K562 (cell line): ENCODE results near the gene FAM187B. TPM values are rescaled to one million over a fixed set of nuclear protein-coding genes. Genes with fewer than 3 reads are reported as not detected.

Source experiments
- CTBP1 ChIP-seq: fragments of 450-650 bp; IDR thresholded peaks from 2 replicates; pipeline ENCODE4 v1.6.1; 2016; ENCODE audit warnings: borderline replicate concordance
- E2F4 ChIP-seq: sonication (generic); formaldehyde crosslinking; IDR thresholded peaks from 2 replicates; pipeline ENCODE4 v1.8.0; 2022; ENCODE audit warnings: mild to moderate bottlenecking, low read depth, missing genetic modification reagents
- ELF1 ChIP-seq: fragments of 200-800 bp; sonication (Bioruptor generic); IDR thresholded peaks from 2 replicates; pipeline ENCODE4 v1.6.1; 2016; ENCODE audit warnings: missing genetic modification characterization, missing compliant biosample characterization
- EP300 ChIP-seq: IDR thresholded peaks from 2 replicates; pipeline ENCODE4 v1.6.1; 2012; ENCODE audit warnings: low read length, improper control_type of control experiment
- FOXJ3 ChIP-seq: sonication (generic); formaldehyde crosslinking; IDR thresholded peaks from 2 replicates; pipeline ENCODE4 v1.4.0; 2020; ENCODE audit warnings: mild to moderate bottlenecking, missing genetic modification reagents
- MAX ChIP-seq: sonication (generic); formaldehyde crosslinking; IDR thresholded peaks from 2 replicates; pipeline ENCODE4 v1.9.0; 2022; ENCODE audit warnings: mild to moderate bottlenecking, missing genetic modification reagents
- MBD1 ChIP-seq: fragments of 250-450 bp; sonication (Bioruptor Pico); IDR thresholded peaks from 2 replicates; pipeline ENCODE4 v1.8.0; 2022; ENCODE audit warnings: inconsistent platforms
- MEIS2 ChIP-seq: fragments of 450-650 bp; IDR thresholded peaks from 2 replicates; pipeline ENCODE4 v1.6.1; 2014; ENCODE audit warnings: mild to moderate bottlenecking; ENCODE audit not compliant: partially characterized antibody
- MNT ChIP-seq, 2 experiments: fragments of 450-650 bp; conservative IDR thresholded peaks; 2 replicates each; pipeline ENCODE4 v1.6.1; 2017; ENCODE audit warnings: mild to moderate bottlenecking in 2 of 2, moderate library complexity in 2 of 2
- NFE2 ChIP-seq: IDR thresholded peaks from 2 replicates; pipeline ENCODE4 v1.6.1; 2014; ENCODE audit warnings: antibody characterized with exemption, low read depth
- NFRKB ChIP-seq: fragments of 450-650 bp; IDR thresholded peaks from 2 replicates; pipeline ENCODE4 v1.6.1; 2016; ENCODE audit warnings: low read depth
- NR1H2 ChIP-seq: sonication (generic); formaldehyde crosslinking; IDR thresholded peaks from 2 replicates; pipeline ENCODE4 v1.4.0; 2020; ENCODE audit warnings: mild to moderate bottlenecking, missing genetic modification reagents
- POLR2B ChIP-seq: fragments of 450-650 bp; IDR thresholded peaks from 2 replicates; pipeline ENCODE4 v1.6.1; 2018; ENCODE audit warnings: low read depth; ENCODE audit not compliant: partially characterized antibody
- PPARD ChIP-seq: fragments of 250-450 bp; sonication (Bioruptor Pico); IDR thresholded peaks from 2 replicates; pipeline ENCODE4 v1.8.0; 2022; ENCODE audit warnings: inconsistent platforms, mild to moderate bottlenecking, moderate library complexity
- PTRF ChIP-seq: fragments of 450-650 bp; IDR thresholded peaks from 2 replicates; pipeline ENCODE4 v1.6.1; 2016; ENCODE audit warnings: mild to moderate bottlenecking, missing genetic modification characterization, missing compliant biosample characterization
- TAF1 ChIP-seq: IDR thresholded peaks from 2 replicates; pipeline ENCODE4 v1.6.1; 2011; ENCODE audit warnings: mild to moderate bottlenecking, low read length, moderate library complexity; ENCODE audit not compliant: insufficient read depth, control insufficient read depth, severe bottlenecking; ENCODE audit errors: extremely low read depth
- THRB ChIP-seq: fragments of 450-650 bp; formaldehyde crosslinking; conservative IDR thresholded peaks from 2 replicates; pipeline ENCODE4 v1.4.0; 2022; ENCODE audit warnings: mild to moderate bottlenecking, missing genetic modification characterization
- ZBTB34 ChIP-seq: fragments of 250-450 bp; sonication (Bioruptor Pico); IDR thresholded peaks from 2 replicates; pipeline ENCODE4 v1.8.0; 2021; ENCODE audit warnings: mild to moderate bottlenecking, moderate library complexity
- ZFP36 ChIP-seq: fragments of 150-350 bp; IDR thresholded peaks from 2 replicates; pipeline ENCODE4 v1.6.1; 2018; ENCODE audit warnings: low read length, low read depth; ENCODE audit not compliant: partially characterized antibody
- ZNF140 ChIP-seq: fragments of 250-450 bp; sonication (Bioruptor Pico); IDR thresholded peaks from 2 replicates; pipeline ENCODE4 v1.8.0; 2021; ENCODE audit warnings: moderate library complexity, mild to moderate bottlenecking, inconsistent platforms
- ZNF146 ChIP-seq: IDR thresholded peaks from one replicate; pipeline ENCODE4 v1.6.1; 2018; ENCODE audit warnings: missing compliant biosample characterization; ENCODE audit not compliant: unreplicated experiment
- polyA plus RNA-seq, 8 experiments: library from polyadenylated mRNA; depleted of rRNA in 4 of 8; stranded (reverse) in 5 of 8; unstranded in 3 of 8; fragments of >200 nt; fragmentation: Nextera tagmentation in 2 of 8; fragmentation: Illumina TruSeq in 1 of 8; extraction: Ambion mirVana in 2 of 8; extraction: Trizol in 1 of 8; gene quantifications; 2 replicates each; pipeline versions ENCODE4 v1.2.1 to v1.2.3, GENCODE V29; 2011 to 2014; ENCODE audit warnings: inconsistent platforms in 1 of 8, missing spikeins in 1 of 8
- total RNA-seq, 7 experiments: library from RNA; depleted of rRNA in 6 of 7; stranded (reverse); fragments of >200 nt in 6 of 7; fragmentation: Illumina TruSeq in 2 of 7; extraction: Trizol in 2 of 7; gene quantifications; 2 replicates each; pipeline versions ENCODE4 v1.2.1 to v1.2.3, GENCODE V29; 2011 to 2021; ENCODE audit warnings: low replicate concordance in 1 of 7

Gene FAM187B
- total and polyA plus RNA-seq, 9 of the 15 experiments (the other 6 are each of a cell fraction or from before 2014, with no cell fraction given) = 0.04 to 0.09 TPM; not detected in 7

- TF ChIP-seq ZBTB34 (CRISPR knock-in tag) (no peak), ELF1 (no peak), NFE2 (no peak), PTRF (no peak), MAX (peak; percentile 74), POLR2B (no peak), PPARD (CRISPR knock-in tag) (no peak), EP300 (no peak), ZNF146 (CRISPR knock-in tag) (no peak), CTBP1 (peak; percentile 22; the same call in 1 of the 2 replicates), THRB (no peak), TAF1 (no peak), MNT (conservative IDR thresholded peaks at IDR 0.05) (peak in 1 of 2 experiments; percentile 48; a peak in 1 of 4 replicates), NR1H2 (CRISPR knock-in tag) (no peak), ZNF140 (CRISPR knock-in tag) (no peak), MBD1 (no peak), E2F4 (CRISPR knock-in tag) (no peak), FOXJ3 (CRISPR knock-in tag) (no peak), MEIS2 (peak; percentile 8), NFRKB (no peak), ZFP36 (peak; percentile 43)
Observed at GRCh38 chr19:35223084-35223790, 5.3 kb downstream of the FAM187B start (continued).
